ENCODE data around the gene PCK2. TPM values are rescaled to one million over a fixed set of nuclear protein-coding genes. Genes with fewer than 3 reads are reported as not detected.

The PCK2 gene
- total RNA-seq, 1 experiment from 2014 or later: 48.9 TPM

DNA sequence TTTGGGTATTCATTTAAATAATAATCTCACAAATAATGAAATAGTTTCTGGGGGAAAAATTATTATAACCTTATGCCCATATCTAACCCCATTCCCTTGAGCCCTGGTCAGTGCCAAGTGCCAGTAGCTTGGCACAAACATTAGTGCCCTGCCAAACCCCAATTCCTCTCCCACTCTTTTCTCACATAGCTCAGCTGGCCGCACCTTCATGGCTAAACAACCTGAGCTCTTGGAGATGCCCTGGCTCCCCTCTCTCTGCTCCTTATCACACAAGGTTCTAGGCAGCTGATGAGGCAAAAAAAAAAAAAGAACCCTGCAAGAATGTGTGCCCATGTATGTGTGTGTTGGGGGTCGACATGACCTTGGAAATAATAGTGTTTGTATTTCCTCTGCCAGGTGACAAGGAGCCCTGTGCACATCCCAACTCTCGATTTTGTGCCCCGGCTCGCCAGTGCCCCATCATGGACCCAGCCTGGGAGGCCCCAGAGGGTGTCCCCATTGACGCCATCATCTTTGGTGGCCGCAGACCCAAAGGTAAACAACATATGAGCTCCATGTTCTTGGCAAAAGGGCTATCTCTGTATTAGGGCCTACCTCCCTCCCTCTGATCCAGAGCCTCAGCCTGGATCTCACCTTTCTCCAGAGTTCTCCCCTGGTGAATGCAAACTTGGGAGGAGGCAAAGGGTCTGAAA lies 8.4 kb downstream of the PCK2 start:
- Histone ChIP-seq H3K23me2 (ENCODE audit: insufficient read length, low read depth, low read length, poor library complexity, severe bottlenecking) (no peaks in the 10 kb centered on the region), H2BK20ac (ENCODE audit: low read depth, low read length, poor library complexity, severe bottlenecking) (no peak overlapping the region), H3K23ac (ENCODE audit: insufficient read length, low read depth, low read length) (no peak overlapping the region), H2BK12ac (ENCODE audit: insufficient read length, low read depth, low read length) (no peak overlapping the region), H4K20me1 (ENCODE audit: control insufficient read depth, insufficient read depth, insufficient read length) (no peaks in the 10 kb centered on the region), H4K8ac (replicated peaks; ENCODE audit: insufficient read length, low read depth, low read length) (no peak overlapping the region), H3K4me1 (ENCODE audit: insufficient read depth, low read length) (no peaks in the 10 kb centered on the region), H2BK15ac (ENCODE audit: low read depth, low read length) (no peak overlapping the region), H3K27ac (ENCODE audit: insufficient read length, low read depth, low read length) (no peak overlapping the region), H4K91ac (ENCODE audit: insufficient read length, low read depth, low read length) (no peak overlapping the region), H3K18ac (ENCODE audit: insufficient read length, low read depth, low read length) (no peak overlapping the region), H2BK5ac (ENCODE audit: insufficient read length, low read length) (no peak overlapping the region), H2BK120ac (ENCODE audit: low read depth, low read length, poor library complexity, severe bottlenecking) (no peak overlapping the region), H3K9me3 (ENCODE audit: control insufficient read depth, low read depth, low read length) (no peaks in the 10 kb centered on the region), H3K79me2 (ENCODE audit: insufficient read depth, low read length) (no peaks in the 10 kb centered on the region), H3K4ac (ENCODE audit: low read depth, low read length) (no peak overlapping the region), H3K4me2 (ENCODE audit: insufficient read depth, insufficient read length, low read length) (no peak overlapping the region), H3K14ac (ENCODE audit: insufficient read depth, low read length) (no peak overlapping the region), H3K56ac (ENCODE audit: insufficient read length, low read depth, low read length) (no peak overlapping the region), H2AFZ (ENCODE audit: low read length) (no peak overlapping the region), H3K9ac (ENCODE audit: extremely low read depth, insufficient read length, low read length) (no peak overlapping the region), H2AK5ac (ENCODE audit: insufficient read length, low read length) (no peak overlapping the region), H4K5ac (ENCODE audit: insufficient read length, low read depth, low read length) (no peak overlapping the region), H3K27me3 (ENCODE audit: insufficient read depth, low read length) (no peaks in the 10 kb centered on the region), H3T11ph (ENCODE audit: low read length) (no peak overlapping the region), H3K79me1 (ENCODE audit: insufficient read depth, low read depth, low read length, poor library complexity, severe bottlenecking) (no peaks in the 10 kb centered on the region)
- Mint-ChIP-seq H3K27ac (no peak overlapping the region), H3K36me3 (ENCODE audit: insufficient read depth in 1 of 3, low read depth in 3 of 3) (peaks cover 58 to 72% (median 68%) of the 10 kb centered on the region in 3 experiments), H3K9me3 (peaks cover 18 to 19% of the 10 kb centered on the region in 2 experiments), H3K4me3 (no peak overlapping the region), H3K27me3 (ENCODE audit: low read depth) (no peaks in the 10 kb centered on the region), H3K4me1 (no peaks in the 10 kb centered on the region)
- TF ChIP-seq, protein P1, sequence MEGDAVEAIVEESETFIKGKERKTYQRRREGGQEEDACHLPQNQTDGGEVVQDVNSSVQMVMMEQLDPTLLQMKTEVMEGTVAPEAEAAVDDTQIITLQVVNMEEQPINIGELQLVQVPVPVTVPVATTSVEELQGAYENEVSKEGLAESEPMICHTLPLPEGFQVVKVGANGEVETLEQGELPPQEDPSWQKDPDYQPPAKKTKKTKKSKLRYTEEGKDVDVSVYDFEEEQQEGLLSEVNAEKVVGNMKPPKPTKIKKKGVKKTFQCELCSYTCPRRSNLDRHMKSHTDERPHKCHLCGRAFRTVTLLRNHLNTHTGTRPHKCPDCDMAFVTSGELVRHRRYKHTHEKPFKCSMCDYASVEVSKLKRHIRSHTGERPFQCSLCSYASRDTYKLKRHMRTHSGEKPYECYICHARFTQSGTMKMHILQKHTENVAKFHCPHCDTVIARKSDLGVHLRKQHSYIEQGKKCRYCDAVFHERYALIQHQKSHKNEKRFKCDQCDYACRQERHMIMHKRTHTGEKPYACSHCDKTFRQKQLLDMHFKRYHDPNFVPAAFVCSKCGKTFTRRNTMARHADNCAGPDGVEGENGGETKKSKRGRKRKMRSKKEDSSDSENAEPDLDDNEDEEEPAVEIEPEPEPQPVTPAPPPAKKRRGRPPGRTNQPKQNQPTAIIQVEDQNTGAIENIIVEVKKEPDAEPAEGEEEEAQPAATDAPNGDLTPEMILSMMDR (conservative IDR thresholded peaks at IDR 0.05): no peak
- DNase-seq: no peak
- no CpG with 5 or more reads among the region's 7 CpGs for WGBS (ENCODE audit: extremely low coverage, insufficient read length, low lambda C conversion rate)

Measured in H9 (cell line).